ACHN (cell line): Measurements from ENCODE around the gene LRRC46.
A peak's percentile ranks its signal among the peaks of the same experiment; 100 is the strongest.

Source experiments
- DNase-seq: peaks from one replicate; pipeline ENCODE4 v3.0.0-alpha.2; 2015
- in situ Hi-C: cut with HindIII; loops from 2 replicates; pipeline ENCODE4 v1.10.0; 2017; ENCODE audit warnings: low sequenced_read_pairs, low pct_ligation_motif_present, low pct_unique_long_range_greater_than_20kb

The LRRC46 gene

DNA sequence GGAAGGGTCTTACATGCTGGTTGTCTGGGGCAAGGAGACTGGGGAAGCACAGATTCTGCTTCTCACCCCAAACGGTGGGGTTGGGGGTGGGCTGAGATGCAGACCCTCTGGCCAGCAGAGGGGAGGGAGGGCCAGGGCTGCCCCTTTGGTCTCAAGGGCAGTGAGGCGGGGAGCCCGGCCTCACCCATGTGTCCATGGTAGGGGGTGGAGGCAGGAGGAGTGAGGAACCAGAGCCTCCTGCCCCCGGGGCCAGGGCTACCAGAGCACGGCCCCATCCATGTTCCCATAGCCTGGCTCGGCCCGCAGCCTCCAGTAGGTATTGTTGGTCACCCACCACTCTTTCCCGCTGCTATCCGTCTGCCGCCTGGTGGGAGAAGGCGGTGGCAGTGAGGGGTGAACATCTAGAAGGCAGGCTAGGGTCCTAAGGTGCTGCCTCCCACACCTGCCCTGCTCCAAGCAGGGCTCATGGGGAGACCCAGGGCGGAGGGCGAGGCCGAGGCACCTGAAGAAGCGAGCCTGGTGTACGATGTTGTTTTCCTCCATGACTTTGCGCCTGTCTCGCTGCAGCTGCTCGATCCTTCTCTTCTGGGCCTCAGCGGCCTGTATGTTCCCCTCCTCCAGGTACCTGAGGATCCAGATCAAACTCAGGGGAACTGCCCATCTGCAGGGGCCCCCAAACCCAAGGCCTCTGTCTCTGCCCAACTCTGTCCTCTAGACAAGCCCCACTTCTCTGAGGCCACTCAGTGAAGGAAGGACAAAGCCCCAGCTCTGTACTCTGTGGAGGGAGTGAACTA, 23.2 kb upstream of the LRRC46 start:
- in situ Hi-C loops, result no loop called here

DNA sequence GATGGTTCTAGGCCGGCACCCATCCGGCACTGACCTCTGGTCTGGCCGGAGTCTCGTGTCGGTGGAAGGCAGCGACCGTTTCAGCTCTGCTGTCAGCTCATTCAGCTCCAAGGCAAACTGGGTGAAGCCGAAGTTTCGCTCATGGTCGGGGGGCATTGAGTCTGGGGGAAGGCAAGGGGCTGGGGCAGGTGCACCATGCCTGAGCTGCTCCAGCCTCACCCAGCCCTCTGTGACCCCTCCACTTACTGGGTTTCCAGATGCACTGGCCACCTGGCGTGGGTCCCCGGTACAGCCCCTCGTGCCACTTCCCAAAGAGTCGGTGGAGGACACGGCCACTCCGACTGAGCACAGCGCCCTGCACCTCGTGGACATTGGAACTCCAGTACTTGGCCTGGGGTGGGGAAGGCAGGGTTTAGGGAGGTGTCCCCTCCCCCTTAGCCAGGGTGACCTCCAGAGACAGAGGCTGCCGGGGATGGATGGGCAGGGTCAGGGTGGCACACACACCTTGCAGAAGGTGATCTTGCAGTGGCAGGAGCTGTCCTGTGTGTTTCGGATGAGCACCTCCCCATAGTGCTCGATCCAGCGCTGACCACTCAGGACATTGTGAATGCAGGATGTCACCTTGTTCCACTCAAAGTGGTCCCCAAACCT, 22.5 kb upstream of the LRRC46 start:
- no peak for DNase-seq
- in situ Hi-C loops, result no loop called here

More for the DNA sequence above, 23.2 kb upstream of the LRRC46 start:
- no peak for DNase-seq

DNA sequence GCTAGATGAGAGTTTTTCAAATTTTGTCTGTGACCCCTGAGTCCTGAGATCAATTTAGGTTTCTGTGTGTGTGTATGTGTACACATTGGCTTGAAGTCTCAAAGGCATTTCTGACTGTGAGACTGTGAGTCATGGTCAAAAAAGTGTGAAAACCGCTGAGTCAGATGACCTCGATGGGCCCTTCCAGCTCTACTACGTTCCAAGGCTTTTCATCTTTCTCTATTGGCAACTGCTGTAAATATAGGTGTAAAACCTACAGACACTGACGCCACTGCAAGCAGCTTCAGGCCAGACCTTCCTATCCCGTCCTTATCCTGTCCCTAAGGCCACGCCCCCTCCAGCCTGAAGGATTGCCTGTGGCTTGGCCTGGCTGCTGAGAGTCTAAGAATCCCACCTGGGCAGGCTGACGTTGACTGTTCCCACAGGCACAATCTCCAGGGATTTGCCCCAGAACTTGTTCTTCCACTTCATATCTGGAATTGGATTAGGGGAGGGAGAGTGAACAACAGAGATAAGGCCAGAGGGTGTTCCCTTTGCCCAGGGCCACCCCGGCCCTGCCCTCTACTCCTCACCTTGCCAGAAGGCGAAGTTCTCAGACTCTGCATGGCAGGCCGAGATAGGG, 21.2 kb upstream of the LRRC46 start:
- peak; percentile 90 for DNase-seq
- in situ Hi-C loops, result no loop called here

DNA sequence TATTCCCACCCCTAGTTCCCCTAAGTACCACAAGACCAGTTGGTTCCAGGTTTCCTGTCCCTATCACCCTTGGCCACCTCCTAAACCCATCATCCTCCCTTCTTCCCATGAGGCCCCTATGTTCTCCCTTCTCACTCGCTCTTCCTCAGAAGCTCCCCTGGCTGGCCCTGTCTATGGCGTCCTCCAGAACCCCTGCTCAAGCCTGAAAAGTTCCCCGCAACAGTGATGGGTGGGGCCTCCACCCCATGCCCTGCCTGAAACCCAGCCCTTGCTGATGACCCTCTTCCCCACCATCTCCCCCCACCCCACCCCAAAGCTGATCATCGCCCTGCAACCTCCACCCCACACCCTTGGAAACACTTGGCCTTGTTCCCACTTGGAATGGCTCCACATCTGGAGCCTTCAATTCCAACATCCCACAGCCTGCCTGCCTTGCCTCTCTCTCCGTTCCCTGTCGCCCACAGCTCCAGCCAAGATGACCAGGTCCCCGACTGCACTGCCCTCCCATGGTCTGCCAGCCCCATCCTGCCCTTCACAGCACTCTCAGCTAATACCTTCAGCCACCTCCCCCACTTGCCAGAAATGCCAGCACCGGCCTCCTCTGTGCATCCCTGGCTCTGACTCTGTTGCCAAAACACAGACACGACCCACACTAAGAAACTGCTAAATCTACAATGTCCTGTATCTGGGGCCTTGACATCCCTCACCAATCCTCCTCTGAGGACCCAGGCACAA, 20.4 kb upstream of the LRRC46 start:
- DNase-seq, result no peak
- in situ Hi-C loops, result no loop called here

DNA sequence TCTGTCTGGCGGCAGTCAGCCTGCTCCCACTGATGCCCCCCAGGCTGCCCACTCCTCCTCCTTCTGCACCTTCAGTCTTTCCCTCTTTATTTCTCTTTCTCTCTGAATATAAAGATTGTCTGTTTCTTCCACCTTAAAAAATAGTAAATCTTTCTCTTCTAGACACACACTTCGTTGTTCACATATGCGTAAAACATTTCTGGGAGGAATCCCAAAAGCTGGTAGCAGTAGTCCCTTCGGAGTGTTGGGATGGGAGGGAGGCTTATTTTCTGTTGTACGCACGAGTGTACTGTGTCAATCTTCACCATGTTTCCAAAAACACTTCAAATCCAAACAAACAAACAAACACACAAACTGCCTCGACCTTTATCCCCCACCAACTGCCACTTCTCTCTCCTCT, 19.8 kb upstream of the LRRC46 start:
- DNase-seq, result no peak
- in situ Hi-C loops, result no loop called here

DNA sequence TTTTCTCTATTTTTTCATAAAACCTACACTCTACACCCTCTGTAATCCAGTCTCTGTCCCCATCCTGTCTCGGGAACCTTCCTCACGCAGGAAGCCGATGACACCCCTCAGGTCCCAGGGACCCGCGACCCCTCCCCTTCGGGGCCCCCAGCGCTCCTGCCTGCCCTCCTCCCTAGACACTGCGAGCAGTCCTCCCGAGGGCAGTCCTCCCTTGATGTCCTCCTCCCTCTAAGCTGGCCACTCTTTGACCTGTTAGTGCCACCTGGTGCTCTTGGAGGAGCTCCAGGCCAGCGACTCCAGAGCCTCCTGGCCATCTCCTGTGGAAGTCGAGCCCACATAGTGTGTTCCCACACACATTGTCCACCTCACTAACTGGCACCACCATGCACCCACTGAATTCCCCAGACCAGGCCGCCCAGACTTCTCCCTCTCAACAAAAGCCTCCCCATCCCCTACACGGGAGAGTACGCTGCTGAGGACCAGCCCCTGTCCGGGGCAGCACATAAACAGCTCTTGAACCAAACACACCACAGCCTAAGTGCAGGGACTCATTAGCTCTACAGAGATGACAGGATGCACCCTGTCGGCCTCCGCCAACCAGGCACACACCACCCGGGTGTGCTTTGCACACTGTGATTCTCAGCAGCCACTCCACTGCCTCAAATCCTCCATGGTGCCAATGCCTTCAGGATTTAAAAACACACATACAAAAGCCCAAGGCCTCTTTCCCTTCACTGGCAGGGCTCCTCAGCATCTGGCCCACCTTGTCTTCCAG, 19.1 kb upstream of the LRRC46 start:
- in situ Hi-C loops, result no loop called here
- DNase-seq, result no peak

DNA sequence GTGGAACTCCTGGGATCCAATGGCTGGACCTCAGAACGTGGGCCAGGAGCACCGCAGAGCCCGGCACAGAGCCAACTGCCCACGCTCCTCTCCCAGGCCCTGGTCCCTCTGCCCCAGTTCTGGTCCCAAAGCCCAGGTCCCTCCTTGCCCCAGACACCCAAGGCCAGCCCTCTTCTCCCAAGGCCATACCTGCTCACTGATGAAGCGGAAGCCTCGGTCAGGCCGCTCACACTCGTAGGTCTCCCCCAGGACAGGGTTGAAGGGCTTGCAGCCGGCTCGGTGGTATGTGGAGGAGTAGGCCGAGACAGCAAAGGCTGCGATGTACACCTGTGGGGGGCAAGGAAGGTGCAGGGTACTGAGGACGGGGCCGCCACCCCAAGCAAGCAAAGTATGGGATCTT, 18.4 kb upstream of the LRRC46 start:
- in situ Hi-C loops, result no loop called here
- DNase-seq, result no peak

DNA sequence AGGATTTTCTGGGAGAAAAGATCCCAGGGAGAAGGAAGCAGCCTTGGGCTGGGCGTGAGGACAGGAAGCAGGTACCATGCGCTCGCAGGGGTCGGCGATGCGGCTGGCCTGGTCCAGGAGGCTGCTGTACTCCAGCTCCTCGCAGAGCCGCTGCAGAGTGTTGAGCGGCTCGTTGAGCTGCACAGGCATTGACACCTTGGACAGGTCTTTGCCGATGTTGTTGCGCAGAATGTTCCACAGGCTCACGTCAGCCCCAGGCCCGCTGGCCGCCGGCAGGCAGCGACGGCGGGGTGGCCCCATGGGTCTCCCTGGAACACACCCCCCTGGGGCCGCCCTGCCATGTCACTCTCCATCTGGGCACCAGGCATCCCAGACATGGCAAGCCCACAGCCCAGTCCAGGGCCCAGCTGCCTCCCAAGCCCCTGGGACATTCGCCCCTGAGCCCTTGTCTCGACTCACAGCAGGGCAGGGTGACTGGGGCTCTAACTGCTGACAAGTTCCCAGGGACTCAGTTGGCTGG, 17.9 kb upstream of the LRRC46 start:
- no peak for DNase-seq
- in situ Hi-C loops, result no loop called here

DNA sequence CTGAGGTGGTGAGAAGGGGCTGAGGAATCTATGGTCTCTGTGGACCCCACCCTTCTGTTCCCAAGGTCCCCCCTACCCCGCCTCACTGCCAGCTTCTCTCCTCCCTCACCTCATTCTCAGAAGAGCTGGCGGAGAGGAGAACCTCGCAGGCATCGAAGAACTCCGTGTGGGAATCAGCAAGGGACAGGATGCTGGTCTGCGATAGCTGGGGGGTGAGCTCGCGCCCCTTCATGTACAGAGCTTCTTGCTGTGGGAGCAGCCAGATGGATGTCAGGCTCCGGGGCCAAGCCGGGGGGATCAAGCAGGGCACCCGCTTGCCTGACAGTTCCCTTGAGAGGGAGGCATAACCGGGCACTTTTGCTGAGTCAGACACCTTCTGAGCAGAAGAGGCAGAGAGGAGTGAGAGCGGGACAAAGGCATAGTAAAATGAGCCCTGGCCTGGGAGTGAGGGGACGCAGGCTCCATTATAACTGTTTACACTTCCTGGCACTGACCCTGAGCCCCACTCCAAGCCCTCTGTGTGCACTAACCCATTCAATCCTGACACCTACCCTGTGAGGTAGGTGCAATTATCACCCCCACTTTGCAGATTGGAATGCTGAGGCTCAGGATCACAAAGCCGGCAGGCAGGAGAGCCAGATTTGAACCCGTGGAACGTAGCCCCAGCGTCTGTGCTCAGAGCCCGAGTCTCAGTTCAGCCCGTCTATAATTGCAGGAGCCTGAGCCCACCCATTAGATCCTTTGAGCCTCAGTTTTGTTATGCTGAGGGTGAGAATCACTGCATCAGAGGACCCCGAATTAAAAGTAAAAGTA, 16.2 kb upstream of the LRRC46 start:
- in situ Hi-C loops, result no loop called here
- DNase-seq, result no peak

DNA sequence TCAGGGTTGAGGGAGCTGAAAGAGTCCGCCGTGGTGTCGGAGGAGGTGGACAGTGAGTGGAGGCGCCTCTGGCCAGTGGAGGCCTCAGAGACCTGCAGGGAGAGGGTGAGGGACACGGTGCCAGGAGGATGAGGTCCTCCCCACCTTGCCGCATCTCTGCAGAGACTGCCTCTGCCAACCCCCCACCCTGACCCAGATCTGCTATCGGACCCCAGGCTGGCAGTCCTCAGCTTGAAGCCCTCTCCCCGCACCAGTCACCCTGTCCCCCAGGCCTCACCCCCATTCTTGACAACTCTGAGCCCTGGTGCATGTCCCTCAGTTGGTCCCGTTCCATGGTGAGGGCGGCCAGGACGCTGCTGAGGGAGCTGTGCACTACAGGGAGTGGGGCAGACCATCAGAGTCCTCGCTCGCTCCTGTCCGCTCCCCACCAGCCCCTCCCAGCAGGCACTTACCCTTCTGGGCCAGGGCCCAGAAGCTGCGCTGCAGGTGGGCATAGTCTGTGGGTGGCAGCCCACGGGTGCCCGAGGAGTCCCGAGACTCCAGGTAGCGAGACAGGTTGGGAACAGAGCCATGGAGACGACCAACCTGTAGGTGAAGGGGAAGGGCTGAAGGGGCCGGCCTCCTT, 15.2 kb upstream of the LRRC46 start:
- DNase-seq, result no peak
- in situ Hi-C loops, result no loop called here

DNA sequence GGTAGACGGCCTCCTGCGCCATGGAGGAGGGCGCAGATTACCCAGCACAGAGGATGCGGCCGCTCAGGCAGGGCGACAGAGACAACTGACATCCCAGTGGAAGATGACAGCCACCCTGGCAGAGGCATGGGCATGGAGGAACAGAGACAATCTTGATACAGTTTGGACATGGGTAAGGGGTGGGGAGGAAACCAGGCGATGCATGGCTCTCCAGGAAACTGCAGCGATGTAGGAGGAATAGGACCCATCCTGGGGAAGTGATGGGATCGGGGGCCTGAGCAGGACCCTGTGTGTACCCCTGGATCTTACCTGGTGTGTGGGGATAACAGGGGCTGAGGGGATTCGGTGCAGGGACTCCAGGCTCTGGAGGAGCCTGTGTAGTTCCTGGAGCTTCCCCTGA, 14.5 kb upstream of the LRRC46 start:
- in situ Hi-C loops, result no loop called here
- no peak for DNase-seq

DNA sequence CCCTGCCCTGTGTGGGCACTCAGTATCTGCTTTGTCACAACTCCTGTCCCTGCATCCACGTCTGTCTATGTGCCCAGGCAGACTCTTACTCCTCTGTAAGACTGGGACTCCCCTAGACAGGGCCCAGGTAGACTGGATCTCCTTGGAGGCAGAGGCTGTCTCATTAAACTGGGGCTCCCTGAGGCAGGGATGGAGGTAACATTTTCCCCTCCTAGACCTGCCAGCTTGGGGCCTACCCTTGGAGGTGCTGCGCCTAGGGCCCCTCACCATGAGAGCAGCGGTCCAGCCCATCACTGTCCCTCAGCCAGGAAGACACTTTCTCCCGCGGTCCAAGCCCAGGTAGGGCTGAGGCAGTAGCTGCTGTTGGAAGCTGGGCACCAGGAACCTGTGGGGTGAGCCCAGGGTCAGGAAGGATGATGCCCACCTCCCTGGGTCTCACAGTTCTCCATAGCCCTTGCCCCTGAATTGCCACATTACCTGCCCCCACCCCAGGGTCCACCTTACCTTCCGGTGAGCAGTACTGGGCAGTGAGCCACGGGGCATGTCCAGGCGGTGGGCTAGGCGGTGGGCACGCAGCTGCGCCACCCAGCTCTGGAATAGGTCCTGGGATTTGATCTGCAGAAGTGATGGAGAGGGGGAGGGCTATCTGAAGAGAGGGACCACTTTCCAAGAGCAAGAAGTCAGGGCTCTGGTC, 13.3 kb upstream of the LRRC46 start:
- in situ Hi-C loops, result no loop called here
- DNase-seq, result no peak

DNA sequence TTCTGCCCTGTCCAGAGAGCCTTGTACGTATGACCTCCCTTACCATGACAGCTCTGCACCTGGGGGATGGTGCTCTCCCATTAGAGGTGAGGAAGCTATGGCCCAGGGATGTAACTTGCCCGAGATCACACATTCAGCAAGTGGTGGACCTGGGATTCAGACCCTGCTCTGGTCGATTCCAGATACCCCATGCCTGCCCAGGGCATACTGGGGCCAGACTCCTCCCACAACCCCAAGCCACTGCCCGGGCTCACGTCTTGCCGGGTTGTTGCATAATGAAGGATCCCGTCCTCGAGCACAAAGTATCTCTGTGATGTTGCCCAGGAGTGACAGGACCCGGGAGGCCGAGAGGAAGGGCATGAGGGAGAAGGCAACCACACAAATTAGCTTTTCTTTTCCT, 12.0 kb upstream of the LRRC46 start:
- no peak for DNase-seq
- in situ Hi-C loops, result no loop called here

DNA sequence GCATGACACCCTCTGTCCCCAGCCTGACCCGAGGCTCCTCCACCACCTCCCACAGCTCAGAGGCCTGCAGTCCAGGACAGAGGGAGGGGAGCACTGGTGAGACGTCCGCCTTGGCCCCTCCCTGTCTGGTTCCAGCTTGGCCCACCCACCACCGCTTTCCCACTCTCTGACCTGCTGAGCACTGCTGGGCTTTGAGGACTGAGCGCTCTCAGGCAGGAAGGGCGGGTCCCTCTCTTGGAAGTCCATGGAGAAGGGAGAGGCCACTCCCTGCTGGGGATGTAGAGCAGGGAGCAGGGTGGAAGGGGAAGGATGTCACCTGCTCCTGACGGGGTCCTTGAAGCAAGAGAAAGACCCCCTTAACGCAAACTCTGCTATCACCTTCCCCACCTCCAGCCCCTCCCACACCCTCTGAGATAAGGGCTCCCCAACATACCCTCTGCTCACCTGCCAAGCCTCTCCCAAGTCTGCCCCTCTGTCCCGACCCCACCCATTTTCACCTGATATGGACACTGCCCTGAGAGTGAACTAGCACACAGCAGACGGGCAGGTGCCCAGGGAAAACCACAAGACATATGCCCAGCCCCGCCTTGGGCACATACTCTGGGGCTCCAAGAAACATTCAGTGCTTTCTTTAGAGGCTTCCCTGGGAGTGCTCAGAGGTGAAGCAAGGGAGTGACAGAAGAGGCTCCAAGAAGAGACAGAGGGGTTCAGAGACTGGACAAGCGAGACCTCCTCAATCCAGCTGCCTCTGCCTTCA, 11.3 kb upstream of the LRRC46 start:
- in situ Hi-C loops, result no loop called here
- no peak for DNase-seq

DNA sequence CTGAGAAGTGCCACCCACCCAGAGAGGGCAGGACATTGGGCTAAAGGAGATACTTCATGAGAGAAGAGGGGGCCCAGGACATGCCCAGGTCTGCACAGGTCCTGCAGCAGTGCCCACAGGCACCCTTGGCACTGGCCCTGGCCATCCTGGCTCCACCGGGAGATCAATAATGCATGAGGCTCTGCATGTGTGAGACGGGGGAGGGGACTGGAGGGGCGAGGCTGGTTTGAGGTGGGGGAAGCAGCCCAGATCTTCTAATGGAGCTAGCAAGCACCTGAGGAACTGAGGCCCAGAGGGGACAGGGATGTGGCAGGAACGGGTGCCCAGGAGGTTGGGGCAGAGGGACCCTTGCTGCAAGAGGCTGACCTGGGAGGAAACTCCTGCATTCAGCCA, 10.4 kb upstream of the LRRC46 start:
- in situ Hi-C loops, result no loop called here
- no peak for DNase-seq
